OCI-LY1 (cell line): ENCODE data around the gene M1AP.

Source experiments
- H2AFZ ChIP-seq: fragments of 200-600 bp; sonication (generic), shearing (Covaris generic); 2 replicates; pipeline ENCODE4 v1.6.0; 2014; ENCODE audit warnings: antibody characterized with exemption, mild to moderate bottlenecking, low read length
- H3F3A ChIP-seq: fragments of 200-600 bp; sonication (generic), shearing (Covaris generic); 2 replicates; pipeline ENCODE4 v1.6.0; 2014; ENCODE audit warnings: mild to moderate bottlenecking, antibody characterized with exemption, low read length, moderate library complexity; ENCODE audit not compliant: insufficient read depth
- H3K27ac ChIP-seq: fragments of 200-600 bp; sonication (generic); 2 replicates; pipeline ENCODE4 v1.5.1; 2014; ENCODE audit warnings: low read length, mixed run types, mild to moderate bottlenecking, low read depth; ENCODE audit not compliant: poor library complexity, severe bottlenecking
- H3K27me3 ChIP-seq: fragments of 200-600 bp; sonication (generic); 2 replicates; pipeline ENCODE4 v1.6.0; 2014; ENCODE audit warnings: antibody characterized with exemption, mild to moderate bottlenecking, low read length, moderate library complexity; ENCODE audit not compliant: insufficient read depth
- H3K36me3 ChIP-seq: fragments of 200-600 bp; sonication (generic); 2 replicates; pipeline ENCODE4 v1.6.1; 2014; ENCODE audit warnings: mild to moderate bottlenecking, antibody characterized with exemption, low read length, moderate library complexity, mixed read lengths; ENCODE audit not compliant: insufficient read depth
- H3K4me1 ChIP-seq: fragments of 200-600 bp; sonication (generic); 2 replicates; pipeline ENCODE4 v1.5.1; 2014; ENCODE audit warnings: mild to moderate bottlenecking, low read length, moderate library complexity; ENCODE audit not compliant: insufficient read depth, severe bottlenecking
- H3K4me2 ChIP-seq: fragments of 200-600 bp; sonication (generic), shearing (Covaris generic); 2 replicates; pipeline ENCODE4 v1.6.1; 2014; ENCODE audit warnings: low read length
- H3K4me3 ChIP-seq: fragments of 200-600 bp; sonication (generic); 2 replicates; pipeline ENCODE4 v1.5.1; 2014; ENCODE audit warnings: low read length, low read depth, mild to moderate bottlenecking, mixed read lengths; ENCODE audit not compliant: poor library complexity, severe bottlenecking
- H3K79me2 ChIP-seq: fragments of 200-600 bp; shearing (Covaris generic); 2 replicates; pipeline ENCODE4 v1.6.1; 2016; ENCODE audit warnings: mixed run types, low read length, mixed read lengths; ENCODE audit not compliant: insufficient read depth
- H3K9ac ChIP-seq: fragments of 200-600 bp; sonication (generic), shearing (Covaris generic); 2 replicates; pipeline ENCODE4 v1.6.1; 2014; ENCODE audit warnings: mild to moderate bottlenecking, low read length, mixed read lengths
- H3K9me2 ChIP-seq: fragments of 200-600 bp; sonication (generic), shearing (Covaris generic); 2 replicates; pipeline ENCODE4 v1.6.1; 2014; ENCODE audit warnings: low read depth, mild to moderate bottlenecking, low read length, mixed read lengths
- H3K9me3 ChIP-seq: fragments of 200-600 bp; shearing (Covaris generic); 2 replicates; pipeline ENCODE4 v1.6.1; 2014; ENCODE audit warnings: low read length, mixed read lengths
- H4K20me1 ChIP-seq: fragments of 200-600 bp; sonication (generic), shearing (Covaris generic); 2 replicates; pipeline ENCODE4 v1.6.0; 2016; ENCODE audit warnings: mild to moderate bottlenecking, low read length; ENCODE audit not compliant: insufficient read depth
- CTCF ChIP-seq: fragments of 200-600 bp; sonication (generic), shearing (Covaris generic); IDR thresholded peaks from 2 replicates; pipeline ENCODE4 v1.5.1; 2017; ENCODE audit warnings: mild to moderate bottlenecking, antibody characterized with exemption, low read length, moderate library complexity, mixed read lengths
- EZH2 ChIP-seq: fragments of 200-600 bp; sonication (generic), shearing (Covaris generic); IDR thresholded peaks from 2 replicates; pipeline ENCODE4 v1.8.0; 2017; ENCODE audit warnings: borderline replicate concordance, mixed run types, mild to moderate bottlenecking, antibody characterized with exemption, low read length, moderate library complexity, mixed read lengths

The M1AP gene

GRCh38 chr2:74544634-74545033 lies 103.5 kb downstream of the M1AP start:
- no peaks in the 10 kb centered on the region for H3K36me3 ChIP-seq
- no peak overlapping the region for H3K27ac ChIP-seq
- no peak overlapping the region for H3K9ac ChIP-seq
- no peak overlapping the region for H3K4me2 ChIP-seq
- no peaks in the 10 kb centered on the region for H3K79me2 ChIP-seq
- H4K20me1 ChIP-seq: no peaks in the 10 kb centered on the region
- no peak overlapping the region for H2AFZ ChIP-seq
- TF ChIP-seq EZH2 (no peak), CTCF (peak; percentile 34; the same call in 1 of the 2 replicates)
- H3K4me3 ChIP-seq: no peak overlapping the region
- no peaks in the 10 kb centered on the region for H3K9me3 ChIP-seq
- H3K4me1 ChIP-seq: no peaks in the 10 kb centered on the region
- H3K27me3 ChIP-seq: peaks cover 10% of the 10 kb centered on the region
- H3F3A ChIP-seq: no peaks in the 10 kb centered on the region
- H3K9me2 ChIP-seq: no peaks in the 10 kb centered on the region

GRCh38 chr2:74542978-74543377 lies 105.2 kb downstream of the M1AP start:
- Histone ChIP-seq H4K20me1 (no peaks in the 10 kb centered on the region), H3K9me2 (no peaks in the 10 kb centered on the region), H3K9ac (no peak overlapping the region), H3K4me2 (no peak overlapping the region), H3F3A (no peaks in the 10 kb centered on the region), H2AFZ (no peak overlapping the region), H3K36me3 (no peaks in the 10 kb centered on the region), H3K79me2 (no peaks in the 10 kb centered on the region), H3K9me3 (no peaks in the 10 kb centered on the region), H3K27me3 (peaks cover 4% of the 10 kb centered on the region; the same call in 1 of the 2 replicates), H3K4me1 (peaks cover 5% of the 10 kb centered on the region), H3K4me3 (no peak overlapping the region), H3K27ac (no peak overlapping the region)
- TF ChIP-seq EZH2: no peak
- no peak for TF ChIP-seq CTCF

GRCh38 chr2:74540291-74540690 lies 107.8 kb downstream of the M1AP start:
- no peak overlapping the region for H2AFZ ChIP-seq
- no peak overlapping the region for H3K27ac ChIP-seq
- no peaks in the 10 kb centered on the region for H4K20me1 ChIP-seq
- H3K4me2 ChIP-seq: no peak overlapping the region
- no peaks in the 10 kb centered on the region for H3F3A ChIP-seq
- no peak overlapping the region for H3K9ac ChIP-seq
- peaks cover 5% of the 10 kb centered on the region for H3K4me1 ChIP-seq
- H3K9me3 ChIP-seq: no peaks in the 10 kb centered on the region
- TF ChIP-seq CTCF (no peak), EZH2 (no peak)
- no peaks in the 10 kb centered on the region for H3K36me3 ChIP-seq
- H3K27me3 ChIP-seq: no peaks in the 10 kb centered on the region
- H3K79me2 ChIP-seq: no peaks in the 10 kb centered on the region
- no peak overlapping the region for H3K4me3 ChIP-seq
- H3K9me2 ChIP-seq: no peaks in the 10 kb centered on the region
